ENCODE results near the gene GALNT1. TPM values are rescaled to one million over a fixed set of nuclear protein-coding genes. Genes with fewer than 3 reads are reported as not detected.
A peak's percentile ranks its signal among the peaks of the same experiment; 100 is the strongest.

The GALNT1 gene
- total and polyA plus RNA-seq, 10 of the 15 experiments (the other 5 are each of a cell fraction or from before 2014, with no cell fraction given) = 8.0 to 53.7 (median 29.9) TPM

DNA sequence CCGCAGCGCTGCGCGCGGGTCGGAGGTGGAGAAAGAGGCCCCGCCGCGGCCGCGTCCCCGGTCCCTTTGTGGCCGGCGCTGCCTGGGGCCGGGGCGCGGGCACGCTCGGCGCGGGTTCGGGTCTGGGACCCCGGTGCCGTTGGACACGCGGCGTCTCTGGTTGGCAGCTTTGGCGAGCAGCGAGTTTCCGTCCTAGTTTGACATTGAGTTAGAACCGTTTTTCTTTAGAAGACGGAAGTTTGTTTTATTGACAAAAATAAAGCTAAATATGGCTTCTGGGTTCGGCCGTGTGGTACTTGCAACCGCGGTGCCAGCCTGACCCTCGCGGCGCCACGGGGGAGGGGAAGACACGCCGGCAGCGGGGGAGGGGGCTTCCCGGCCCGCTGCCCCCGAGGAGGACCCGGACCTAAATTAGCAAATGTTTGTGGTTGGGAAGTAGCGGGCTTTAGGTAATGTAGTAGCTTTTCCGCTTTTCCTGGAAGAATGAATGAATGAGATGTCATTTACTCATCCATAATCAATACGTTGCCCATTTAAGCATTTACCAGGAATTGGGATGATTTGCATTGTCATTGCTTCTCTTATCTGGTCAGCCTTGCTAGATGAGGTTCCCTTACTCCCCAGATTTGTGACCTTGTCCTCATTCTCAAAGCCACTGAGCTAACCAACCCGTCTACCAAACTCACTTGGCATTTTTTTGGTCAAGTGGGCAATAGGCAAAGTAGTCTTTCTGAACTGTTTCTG is 530 bp downstream of the GALNT1 start:
- ChIA-PET RAD21 (ENCODE audit: unreplicated experiment) (interaction anchor here (0.9 to 2.5 kb wide), 10 partner anchors 10 to 702 kb away, joined by 3 to 8 read pairs (median 3); no protein-coding TSS in a partner anchor), SMC1A (ENCODE audit: uncharacterized antibody, unreplicated experiment) (interaction anchor here (0.6 to 2.7 kb wide), 19 partner anchors 9 to 193 kb away, joined by 3 to 12 read pairs (median 5); no protein-coding TSS in a partner anchor), CTCF (interaction anchor here (0.7 to 1.3 kb wide), 5 partner anchors 13 to 194 kb away, joined by 3 to 4 read pairs (median 3); no protein-coding TSS in a partner anchor), POLR2A (interaction anchor here (0.9 to 2.8 kb wide), 4 partner anchors 10 to 87 kb away, joined by 3 to 7 read pairs (median 4); partner anchors contain the start of gene INO80C)
- Histone ChIP-seq H3K4me1 (ENCODE audit: control insufficient read depth, insufficient read depth, low read length) (peaks cover 14% of the 10 kb centered on the region), H3K4me2 (ENCODE audit: control insufficient read depth, insufficient read depth) (peak overlapping the region; percentile 97), H3K79me2 (ENCODE audit: control insufficient read depth, insufficient read depth, low read length) (peaks cover 19% of the 10 kb centered on the region), H3K27ac (ENCODE audit: control insufficient read depth, insufficient read depth) (peak overlapping the region; percentile 50; the same call in 1 of the 2 replicates), H2AFZ (ENCODE audit: control insufficient read depth, low read depth, low read length) (peak overlapping the region; percentile 6), H3K36me3 (ENCODE audit: control insufficient read depth in 2 of 2, insufficient read depth in 2 of 2, low read length in 1 of 2) (no peaks in the 10 kb centered on the region), H4K20me1 (ENCODE audit: control insufficient read depth, insufficient read depth) (no peaks in the 10 kb centered on the region; the same call in 1 of the 2 replicates), H3K9ac (ENCODE audit: control insufficient read depth, insufficient read depth, low read length) (peak overlapping the region; percentile 84), H3K27me3 (replicated peaks in 1 of 2; ENCODE audit: control insufficient read depth in 2 of 2, insufficient read depth in 2 of 2, low read length in 1 of 2) (no peaks in the 10 kb centered on the region), H3K4me3 (peak overlapping the region; percentile 99), H3K9me3 (replicated peaks; ENCODE audit: control insufficient read depth, insufficient read depth, low read length) (peaks cover 8% of the 10 kb centered on the region)
- peak; percentile 7 for FAIRE-seq
- in situ Hi-C loops (cut with MboI) = loop anchor here (10.0 to 25.0 kb wide), 2 partner anchors 393 to 1230 kb away; partner anchors contain the start of gene RMP24
- no TSS peak for BruUV-seq (replicated peaks)
- ATAC-seq = peak; percentile 6; the same call in 2 of the 3 replicates
- no peak for DNase-seq (ENCODE audit: low read depth, low spot score)
- intact Hi-C loops (cut with micrococcal nuclease; ENCODE audit: unreplicated experiment) = loop anchor here (2.0 to 10.0 kb wide), 3 partner anchors 83 to 173 kb away; no protein-coding TSS in a partner anchor
- under 1% methylated on average over 35 of the region's 51 CpGs for WGBS (ENCODE audit: insufficient coverage, insufficient replicate concordance, low lambda C conversion rate, missing lambda C conversion rate)
- TF ChIP-seq, protein P1, sequence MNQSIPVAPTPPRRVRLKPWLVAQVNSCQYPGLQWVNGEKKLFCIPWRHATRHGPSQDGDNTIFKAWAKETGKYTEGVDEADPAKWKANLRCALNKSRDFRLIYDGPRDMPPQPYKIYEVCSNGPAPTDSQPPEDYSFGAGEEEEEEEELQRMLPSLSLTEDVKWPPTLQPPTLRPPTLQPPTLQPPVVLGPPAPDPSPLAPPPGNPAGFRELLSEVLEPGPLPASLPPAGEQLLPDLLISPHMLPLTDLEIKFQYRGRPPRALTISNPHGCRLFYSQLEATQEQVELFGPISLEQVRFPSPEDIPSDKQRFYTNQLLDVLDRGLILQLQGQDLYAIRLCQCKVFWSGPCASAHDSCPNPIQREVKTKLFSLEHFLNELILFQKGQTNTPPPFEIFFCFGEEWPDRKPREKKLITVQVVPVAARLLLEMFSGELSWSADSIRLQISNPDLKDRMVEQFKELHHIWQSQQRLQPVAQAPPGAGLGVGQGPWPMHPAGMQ (IDR thresholded peaks at IDR 0.05; ENCODE audit: borderline replicate concordance) = no peak
- TF ChIP-seq, protein P2, sequence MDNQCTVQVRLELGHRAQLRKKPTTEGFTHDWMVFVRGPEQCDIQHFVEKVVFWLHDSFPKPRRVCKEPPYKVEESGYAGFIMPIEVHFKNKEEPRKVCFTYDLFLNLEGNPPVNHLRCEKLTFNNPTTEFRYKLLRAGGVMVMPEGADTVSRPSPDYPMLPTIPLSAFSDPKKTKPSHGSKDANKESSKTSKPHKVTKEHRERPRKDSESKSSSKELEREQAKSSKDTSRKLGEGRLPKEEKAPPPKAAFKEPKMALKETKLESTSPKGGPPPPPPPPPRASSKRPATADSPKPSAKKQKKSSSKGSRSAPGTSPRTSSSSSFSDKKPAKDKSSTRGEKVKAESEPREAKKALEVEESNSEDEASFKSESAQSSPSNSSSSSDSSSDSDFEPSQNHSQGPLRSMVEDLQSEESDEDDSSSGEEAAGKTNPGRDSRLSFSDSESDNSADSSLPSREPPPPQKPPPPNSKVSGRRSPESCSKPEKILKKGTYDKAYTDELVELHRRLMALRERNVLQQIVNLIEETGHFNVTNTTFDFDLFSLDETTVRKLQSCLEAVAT (IDR thresholded peaks at IDR 0.05) = no peak
- peak; percentile 5; the same call in 1 of the 2 replicates for TF ChIP-seq RUNX3 (IDR thresholded peaks at IDR 0.05; ENCODE audit: low read length)
- TF ChIP-seq MYB (IDR thresholded peaks at IDR 0.05; ENCODE audit: borderline replicate concordance, low read depth, low read length) = no peak
- no peak for TF ChIP-seq TBL1XR1 (IDR thresholded peaks at IDR 0.05; ENCODE audit: low read depth, low read length)
- no peak for TF ChIP-seq CREM (IDR thresholded peaks at IDR 0.05; ENCODE audit: low read depth)
- TF ChIP-seq, protein P3, sequence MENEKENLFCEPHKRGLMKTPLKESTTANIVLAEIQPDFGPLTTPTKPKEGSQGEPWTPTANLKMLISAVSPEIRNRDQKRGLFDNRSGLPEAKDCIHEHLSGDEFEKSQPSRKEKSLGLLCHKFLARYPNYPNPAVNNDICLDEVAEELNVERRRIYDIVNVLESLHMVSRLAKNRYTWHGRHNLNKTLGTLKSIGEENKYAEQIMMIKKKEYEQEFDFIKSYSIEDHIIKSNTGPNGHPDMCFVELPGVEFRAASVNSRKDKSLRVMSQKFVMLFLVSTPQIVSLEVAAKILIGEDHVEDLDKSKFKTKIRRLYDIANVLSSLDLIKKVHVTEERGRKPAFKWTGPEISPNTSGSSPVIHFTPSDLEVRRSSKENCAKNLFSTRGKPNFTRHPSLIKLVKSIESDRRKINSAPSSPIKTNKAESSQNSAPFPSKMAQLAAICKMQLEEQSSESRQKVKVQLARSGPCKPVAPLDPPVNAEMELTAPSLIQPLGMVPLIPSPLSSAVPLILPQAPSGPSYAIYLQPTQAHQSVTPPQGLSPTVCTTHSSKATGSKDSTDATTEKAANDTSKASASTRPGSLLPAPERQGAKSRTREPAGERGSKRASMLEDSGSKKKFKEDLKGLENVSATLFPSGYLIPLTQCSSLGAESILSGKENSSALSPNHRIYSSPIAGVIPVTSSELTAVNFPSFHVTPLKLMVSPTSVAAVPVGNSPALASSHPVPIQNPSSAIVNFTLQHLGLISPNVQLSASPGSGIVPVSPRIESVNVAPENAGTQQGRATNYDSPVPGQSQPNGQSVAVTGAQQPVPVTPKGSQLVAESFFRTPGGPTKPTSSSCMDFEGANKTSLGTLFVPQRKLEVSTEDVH (IDR thresholded peaks at IDR 0.05; ENCODE audit: low read depth, partially characterized antibody) = no peak
- TF ChIP-seq SREBF1 (IDR thresholded peaks at IDR 0.05; ENCODE audit: low read length) = no peak
- TF ChIP-seq NFIC (IDR thresholded peaks at IDR 0.05; ENCODE audit: low read depth, low read length) = no peak
- no peak for TF ChIP-seq ZNF217 (IDR thresholded peaks at IDR 0.05)
- TF ChIP-seq IKZF1 (conservative IDR thresholded peaks at IDR 0.05) = peak; percentile 58; the same call in 1 of the 2 replicates
- no peak for TF ChIP-seq ZNF384 (IDR thresholded peaks at IDR 0.05; ENCODE audit: borderline replicate concordance, low read depth, low read length)
- TF ChIP-seq, protein P4, sequence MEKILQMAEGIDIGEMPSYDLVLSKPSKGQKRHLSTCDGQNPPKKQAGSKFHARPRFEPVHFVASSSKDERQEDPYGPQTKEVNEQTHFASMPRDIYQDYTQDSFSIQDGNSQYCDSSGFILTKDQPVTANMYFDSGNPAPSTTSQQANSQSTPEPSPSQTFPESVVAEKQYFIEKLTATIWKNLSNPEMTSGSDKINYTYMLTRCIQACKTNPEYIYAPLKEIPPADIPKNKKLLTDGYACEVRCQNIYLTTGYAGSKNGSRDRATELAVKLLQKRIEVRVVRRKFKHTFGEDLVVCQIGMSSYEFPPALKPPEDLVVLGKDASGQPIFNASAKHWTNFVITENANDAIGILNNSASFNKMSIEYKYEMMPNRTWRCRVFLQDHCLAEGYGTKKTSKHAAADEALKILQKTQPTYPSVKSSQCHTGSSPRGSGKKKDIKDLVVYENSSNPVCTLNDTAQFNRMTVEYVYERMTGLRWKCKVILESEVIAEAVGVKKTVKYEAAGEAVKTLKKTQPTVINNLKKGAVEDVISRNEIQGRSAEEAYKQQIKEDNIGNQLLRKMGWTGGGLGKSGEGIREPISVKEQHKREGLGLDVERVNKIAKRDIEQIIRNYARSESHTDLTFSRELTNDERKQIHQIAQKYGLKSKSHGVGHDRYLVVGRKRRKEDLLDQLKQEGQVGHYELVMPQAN (conservative IDR thresholded peaks at IDR 0.05) = 0 out of 2 replicates have a peak, but pooled peaks have one; percentile 32
- 0 out of 2 replicates have a peak, but pooled peaks have one; percentile 8 for TF ChIP-seq YY1 (IDR thresholded peaks at IDR 0.05; ENCODE audit: low read depth, low read length)
- TF ChIP-seq MTA2 (IDR thresholded peaks at IDR 0.05; ENCODE audit: low read depth) = no peak
